ENCODE data around the gene NRCAM. TPM values are rescaled to one million over a fixed set of nuclear protein-coding genes. Genes with fewer than 3 reads are reported as not detected.

Gene NRCAM
- total RNA-seq, 1 donor from 2014 or later: 0.53 TPM

- no peaks in the 10 kb centered on the region for H3K36me3 ChIP-seq
- H3K27ac ChIP-seq: no peak overlapping the region
- DNase-seq (ENCODE audit: low spot score in 2 of 2): no peak
- intact Hi-C loops (cut with DNase I): no loop called here
- no peaks in the 10 kb centered on the region for H3K4me1 ChIP-seq
- H3K9me3 ChIP-seq: no peaks in the 10 kb centered on the region
- no peaks in the 10 kb centered on the region for H3K27me3 ChIP-seq
- H3K4me3 ChIP-seq: no peak overlapping the region
- no peak for TF ChIP-seq CTCF (IDR thresholded peaks at IDR 0.05)
Measured at GRCh38 chr7:108417144-108417543, 39.1 kb downstream of the NRCAM start.

GRCh38 chr7:108415821-108416536, 40.3 kb downstream of the NRCAM start:
- H3K4me1 ChIP-seq: no peaks in the 10 kb centered on the region
- no peaks in the 10 kb centered on the region for H3K27me3 ChIP-seq
- no peak overlapping the region for H3K27ac ChIP-seq
- no peak for TF ChIP-seq CTCF (IDR thresholded peaks at IDR 0.05)
- intact Hi-C loops (cut with DNase I): no loop called here
- no peaks in the 10 kb centered on the region for H3K9me3 ChIP-seq
- H3K36me3 ChIP-seq: no peaks in the 10 kb centered on the region
- DNase-seq (ENCODE audit: low spot score in 2 of 2): no peak
- H3K4me3 ChIP-seq: no peak overlapping the region

- Histone ChIP-seq H3K4me3 (no peak overlapping the region), H3K27me3 (no peaks in the 10 kb centered on the region), H3K36me3 (no peaks in the 10 kb centered on the region), H3K27ac (no peak overlapping the region), H3K9me3 (no peaks in the 10 kb centered on the region), H3K4me1 (no peaks in the 10 kb centered on the region)
- TF ChIP-seq CTCF (IDR thresholded peaks at IDR 0.05): no peak
- no peak for DNase-seq (ENCODE audit: low spot score in 2 of 2)
- intact Hi-C loops (cut with DNase I): no loop called here
Measured at GRCh38 chr7:108415084-108415483, 41.2 kb downstream of the NRCAM start.

GRCh38 chr7:108413782-108414492, 42.3 kb downstream of the NRCAM start:
- H3K27ac ChIP-seq: no peak overlapping the region
- no peaks in the 10 kb centered on the region for H3K4me1 ChIP-seq
- no peaks in the 10 kb centered on the region for H3K36me3 ChIP-seq
- no peaks in the 10 kb centered on the region for H3K27me3 ChIP-seq
- intact Hi-C loops (cut with DNase I): no loop called here
- no peak overlapping the region for H3K4me3 ChIP-seq
- TF ChIP-seq CTCF (IDR thresholded peaks at IDR 0.05): no peak
- no peaks in the 10 kb centered on the region for H3K9me3 ChIP-seq
- no peak for DNase-seq (ENCODE audit: low spot score in 2 of 2)

GRCh38 chr7:108413337-108413736, 42.9 kb downstream of the NRCAM start:
- no peaks in the 10 kb centered on the region for H3K36me3 ChIP-seq
- no peaks in the 10 kb centered on the region for H3K27me3 ChIP-seq
- no peak overlapping the region for H3K27ac ChIP-seq
- no peaks in the 10 kb centered on the region for H3K4me1 ChIP-seq
- no peak for DNase-seq (ENCODE audit: low spot score in 2 of 2)
- TF ChIP-seq CTCF (IDR thresholded peaks at IDR 0.05): no peak
- no peak overlapping the region for H3K4me3 ChIP-seq
- H3K9me3 ChIP-seq: no peaks in the 10 kb centered on the region
- intact Hi-C loops (cut with DNase I): no loop called here

Measured in ascending aorta (tissue), 2 donors.